Measurements from ENCODE around the gene RAB39A.
"Not testable (repeated sequence)": the region's sequence is repeated elsewhere in the genome, so short reads cannot be mapped to it uniquely, and the experiment has no call there.

RAB39A gene

GRCh38 chr11:107928046-107928766, at the start of gene RAB39A:
Gene RAB39A (plus strand): TSS chr11:107928448. CDS start chr11:107928569, 121 bp downstream.
- DNase-seq (ENCODE audit: low read depth) = peak; percentile 90

GRCh38 chr11:107881471-107881870, 46.8 kb upstream of the RAB39A start:
- peak; percentile 30 for DNase-seq (ENCODE audit: low read depth)

- no peak for DNase-seq (ENCODE audit: low read depth)
These were observed 46.0 kb upstream of the RAB39A start for GRCh38 chr11:107882095-107882820.

- DNase-seq (ENCODE audit: low read depth) = peak; percentile 60
These were observed 30.0 kb upstream of the RAB39A start for GRCh38 chr11:107898270-107898669.

- no peak for DNase-seq (ENCODE audit: low read depth)
These were observed 20.0 kb upstream of the RAB39A start for GRCh38 chr11:107908211-107908610.

GRCh38 chr11:107912415-107912814, 15.8 kb upstream of the RAB39A start:
- DNase-seq (ENCODE audit: low read depth) = not testable (repeated sequence)

GRCh38 chr11:107915229-107915628, 13.0 kb upstream of the RAB39A start:
- no peak for DNase-seq (ENCODE audit: low read depth)

- DNase-seq (ENCODE audit: low read depth) = peak; percentile 18
These were observed 11.5 kb upstream of the RAB39A start for GRCh38 chr11:107916671-107917241.

GRCh38 chr11:107921997-107922396, 6.3 kb upstream of the RAB39A start:
- no peak for DNase-seq (ENCODE audit: low read depth)

GRCh38 chr11:107923519-107923918, 4.7 kb upstream of the RAB39A start:
- DNase-seq (ENCODE audit: low read depth) = not testable (repeated sequence)

- DNase-seq (ENCODE audit: low read depth) = no peak
These were observed 3.9 kb upstream of the RAB39A start for GRCh38 chr11:107924306-107924705.

- no peak for DNase-seq (ENCODE audit: low read depth)
These were observed 689 bp upstream of the RAB39A start for GRCh38 chr11:107927559-107927958.

- no peak for DNase-seq (ENCODE audit: low read depth)
These were observed 689 bp downstream of the RAB39A start for GRCh38 chr11:107928767-107929507.

- DNase-seq (ENCODE audit: low read depth) = no peak
These were observed 1.5 kb downstream of the RAB39A start for GRCh38 chr11:107929611-107930200.

- no peak for DNase-seq (ENCODE audit: low read depth)
These were observed 3.0 kb downstream of the RAB39A start for GRCh38 chr11:107931206-107931605.

- DNase-seq (ENCODE audit: low read depth) = no peak
These were observed 19.7 kb downstream of the RAB39A start for GRCh38 chr11:107947904-107948303.

- DNase-seq (ENCODE audit: low read depth) = not testable (repeated sequence)
These were observed 20.1 kb downstream of the RAB39A start for GRCh38 chr11:107948328-107948727.

- no peak for DNase-seq (ENCODE audit: low read depth)
These were observed 22.9 kb downstream of the RAB39A start for GRCh38 chr11:107951155-107951554.

GRCh38 chr11:107953446-107953845, 25.2 kb downstream of the RAB39A start:
- DNase-seq (ENCODE audit: low read depth) = peak; percentile 11

- no peak for DNase-seq (ENCODE audit: low read depth)
These were observed 28.3 kb downstream of the RAB39A start for GRCh38 chr11:107956543-107956942.

GRCh38 chr11:107957109-107957588, 28.9 kb downstream of the RAB39A start:
- no peak for DNase-seq (ENCODE audit: low read depth)

GRCh38 chr11:107961480-107961879, 33.2 kb downstream of the RAB39A start:
- DNase-seq (ENCODE audit: low read depth) = no peak

Measured in amniotic epithelial cell (primary cell).